GM18517 (cell line): ENCODE results near the gene KCTD2.
"Not testable (repeated sequence)": the region's sequence is repeated elsewhere in the genome, so short reads cannot be mapped to it uniquely, and the experiment has no call there.

Experiments
- ATAC-seq: cut with Tn5 transposase; IDR thresholded peaks from one replicate; pipeline ENCODE4 v1.9.1; 2021; ENCODE audit warnings: mild to moderate bottlenecking, moderate library complexity; ENCODE audit not compliant: unreplicated experiment

Gene KCTD2, protein sequence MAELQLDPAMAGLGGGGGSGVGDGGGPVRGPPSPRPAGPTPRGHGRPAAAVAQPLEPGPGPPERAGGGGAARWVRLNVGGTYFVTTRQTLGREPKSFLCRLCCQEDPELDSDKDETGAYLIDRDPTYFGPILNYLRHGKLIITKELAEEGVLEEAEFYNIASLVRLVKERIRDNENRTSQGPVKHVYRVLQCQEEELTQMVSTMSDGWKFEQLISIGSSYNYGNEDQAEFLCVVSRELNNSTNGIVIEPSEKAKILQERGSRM

DNA sequence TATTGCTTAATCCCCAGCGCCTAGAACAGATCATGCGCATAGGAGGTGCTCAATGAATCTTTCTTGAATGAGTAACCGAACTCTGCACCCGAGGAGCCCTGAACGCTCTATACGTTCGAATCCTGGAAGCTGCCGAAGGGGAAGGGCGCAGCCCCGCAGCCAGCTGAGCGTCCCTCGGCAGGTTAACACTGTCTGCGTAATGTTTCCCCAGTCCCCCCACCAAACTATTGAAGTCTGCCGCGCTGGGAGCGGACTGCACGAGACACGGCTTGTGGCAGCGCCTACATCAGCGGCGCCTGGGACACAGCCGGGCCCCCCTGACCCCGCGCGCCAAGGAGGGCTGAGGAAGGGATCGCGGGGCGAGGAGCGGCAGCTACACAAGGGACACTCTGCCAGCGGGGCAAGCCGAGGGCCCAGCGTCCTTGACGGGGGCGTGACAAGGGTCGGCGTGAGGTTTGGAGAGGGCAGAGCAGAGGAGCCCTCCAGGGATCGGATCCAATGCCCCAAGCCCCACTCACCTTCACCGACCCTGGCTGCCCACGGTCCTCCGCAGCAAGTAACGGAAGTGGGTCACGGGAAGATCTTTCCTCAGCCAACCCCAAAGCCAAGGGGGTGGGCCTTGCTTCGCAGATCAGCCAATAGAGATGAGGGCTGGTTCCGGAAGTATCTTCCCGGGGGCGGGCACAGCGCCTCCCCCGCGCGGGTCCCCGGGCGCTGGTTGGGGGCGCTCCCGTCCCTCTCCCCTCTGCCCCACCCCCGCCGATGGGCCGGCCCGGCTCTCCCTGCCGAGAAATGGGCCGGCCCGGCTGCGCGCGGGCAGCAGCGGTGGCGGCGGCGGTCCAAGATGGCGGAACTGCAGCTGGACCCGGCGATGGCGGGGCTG is at the start of gene KCTD2, which contains the start of gene ATP5PD:
TSS of gene KCTD2 (plus strand) at position 819 of the 883 bp plus-strand sequence. CDS start at position 845, 26 bp downstream.
TSS of gene ATP5PD (minus strand) at position 563 of the 883 bp plus-strand sequence. CDS start 4,319 bp downstream, outside the sequence.
- ATAC-seq, result peak; percentile 98

DNA sequence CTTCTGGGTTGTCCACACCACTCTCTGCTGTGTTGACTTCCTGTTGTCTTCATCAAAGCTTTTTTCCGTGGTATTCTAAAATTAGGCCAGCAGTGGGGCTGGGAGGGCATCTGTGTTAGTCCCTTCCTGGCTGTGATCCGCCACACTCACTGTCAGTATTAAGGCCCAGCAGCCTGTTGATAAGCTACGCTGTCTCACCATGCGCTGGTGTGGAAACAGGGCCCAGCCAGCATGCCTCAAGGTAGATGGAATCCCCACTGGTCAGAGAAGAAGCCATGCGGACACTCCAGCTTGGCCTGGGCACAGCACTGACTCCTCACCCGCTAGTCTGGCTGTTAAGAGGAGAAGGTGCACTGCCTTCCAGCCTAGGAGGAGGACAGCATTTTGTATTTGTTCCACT is 48.2 kb upstream of the KCTD2 start:
- ATAC-seq, result no peak

DNA sequence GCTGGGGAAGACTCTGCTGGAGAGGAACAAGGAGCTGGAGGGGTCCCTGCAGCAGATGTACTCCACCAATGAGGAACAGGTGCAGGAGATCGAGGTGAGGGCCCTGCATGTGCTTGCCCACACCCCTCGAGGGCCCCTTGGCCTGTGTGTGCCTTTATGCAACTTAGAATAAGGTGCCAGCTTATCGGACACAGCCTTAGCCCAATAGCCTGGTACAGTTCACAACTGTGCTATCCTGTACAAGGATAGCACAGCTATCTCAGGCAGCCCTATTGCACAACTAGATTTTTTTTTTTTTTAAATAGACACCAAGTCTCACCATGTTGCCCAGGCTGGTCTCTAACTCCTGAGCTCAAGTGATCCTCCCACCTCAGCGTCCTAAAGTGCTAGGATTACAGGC is 47.5 kb upstream of the KCTD2 start:
- no peak for ATAC-seq

DNA sequence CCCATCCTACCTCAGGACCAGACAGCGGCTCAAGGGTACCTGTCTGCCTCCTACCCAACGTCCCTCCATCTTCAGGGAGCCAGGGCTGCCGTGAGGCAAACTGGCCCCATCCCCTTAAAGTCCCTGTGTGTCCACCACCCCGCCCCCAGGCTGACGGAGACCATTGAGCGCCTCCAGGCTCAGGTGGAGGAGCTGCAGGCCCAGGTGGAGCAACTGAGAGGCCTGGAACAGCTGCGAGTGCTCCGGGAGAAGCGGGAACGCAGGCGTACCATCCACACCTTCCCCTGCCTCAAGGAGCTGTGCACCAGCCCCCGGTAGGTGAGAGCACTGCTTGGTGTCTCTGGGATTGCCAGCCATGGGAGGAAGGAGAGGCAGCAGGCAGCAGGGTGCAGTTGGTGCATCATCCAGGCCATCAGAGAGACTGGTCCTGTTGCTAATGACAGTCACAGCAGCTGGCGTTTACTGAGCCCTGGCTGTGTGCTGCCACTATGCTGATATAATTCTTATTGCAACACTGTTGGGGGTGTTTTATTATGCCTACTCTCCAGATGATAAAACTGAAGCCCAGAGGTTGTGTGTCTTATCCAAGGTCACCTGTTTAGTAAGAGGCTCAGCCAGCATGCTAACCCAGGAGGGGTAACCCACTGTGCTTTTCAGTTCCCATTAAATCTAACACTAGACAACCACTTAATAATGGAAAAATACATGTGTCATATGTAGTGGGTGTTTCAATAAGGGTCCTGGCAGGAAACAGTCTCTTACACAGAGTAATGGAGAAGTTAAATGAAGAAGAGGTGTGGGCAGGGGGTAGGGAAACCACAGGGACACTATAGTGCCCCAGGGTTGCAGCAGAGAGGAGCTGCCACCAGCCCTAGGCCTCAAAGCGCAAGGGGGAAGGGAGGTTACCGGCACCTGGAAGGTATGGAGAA is 44.8 kb upstream of the KCTD2 start:
- ATAC-seq, result no peak

DNA sequence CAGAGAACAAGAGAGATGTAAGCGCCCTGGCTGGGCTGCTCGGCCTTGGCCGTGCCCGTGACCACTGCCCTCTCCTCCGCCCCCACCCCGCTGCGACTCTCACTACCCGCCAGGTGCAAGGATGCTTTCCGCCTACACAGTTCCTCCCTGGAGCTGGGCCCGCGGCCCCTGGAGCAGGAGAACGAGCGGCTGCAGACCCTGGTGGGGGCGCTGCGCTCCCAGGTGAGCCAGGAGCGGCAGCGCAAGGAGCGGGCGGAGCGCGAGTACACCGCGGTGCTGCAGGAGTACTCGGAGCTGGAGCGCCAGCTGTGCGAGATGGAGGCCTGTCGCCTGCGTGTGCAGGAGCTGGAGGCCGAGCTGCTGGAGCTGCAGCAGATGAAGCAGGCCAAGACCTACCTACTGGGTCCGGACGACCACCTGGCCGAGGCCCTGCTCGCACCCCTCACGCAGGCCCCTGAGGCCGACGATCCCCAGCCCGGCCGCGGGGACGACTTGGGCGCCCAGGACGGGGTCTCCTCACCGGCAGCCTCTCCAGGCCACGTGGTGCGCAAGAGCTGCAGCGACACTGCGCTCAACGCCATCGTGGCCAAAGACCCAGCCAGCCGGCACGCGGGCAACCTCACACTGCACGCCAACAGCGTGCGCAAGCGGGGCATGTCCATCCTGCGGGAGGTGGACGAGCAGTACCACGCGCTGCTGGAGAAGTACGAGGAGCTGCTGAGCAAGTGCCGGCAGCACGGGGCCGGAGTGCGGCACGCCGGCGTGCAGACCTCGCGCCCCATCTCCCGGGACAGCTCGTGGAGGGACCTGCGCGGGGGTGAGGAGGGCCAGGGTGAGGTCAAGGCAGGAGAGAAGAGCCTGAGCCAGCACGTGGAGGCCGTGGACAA is 43.7 kb upstream of the KCTD2 start:
- no peak for ATAC-seq

DNA sequence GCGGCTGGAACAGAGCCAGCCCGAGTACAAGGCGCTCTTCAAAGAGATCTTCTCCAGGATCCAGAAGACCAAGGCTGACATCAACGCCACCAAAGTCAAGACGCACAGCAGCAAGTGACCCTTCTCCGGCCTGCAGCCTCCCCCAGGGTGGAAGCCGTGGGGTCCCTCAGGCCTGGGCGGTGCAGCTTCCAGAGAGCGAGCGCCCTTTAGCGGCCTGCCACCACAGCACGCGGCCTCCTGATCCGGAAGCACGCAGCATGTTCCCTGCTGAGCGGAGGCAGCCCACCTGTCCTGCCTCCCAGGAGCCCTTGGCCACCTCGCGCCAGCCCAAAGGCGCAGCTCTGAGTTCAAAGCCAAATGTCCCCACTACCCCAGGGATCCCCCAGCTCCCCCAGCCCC is 43.1 kb upstream of the KCTD2 start:
- no peak for ATAC-seq

DNA sequence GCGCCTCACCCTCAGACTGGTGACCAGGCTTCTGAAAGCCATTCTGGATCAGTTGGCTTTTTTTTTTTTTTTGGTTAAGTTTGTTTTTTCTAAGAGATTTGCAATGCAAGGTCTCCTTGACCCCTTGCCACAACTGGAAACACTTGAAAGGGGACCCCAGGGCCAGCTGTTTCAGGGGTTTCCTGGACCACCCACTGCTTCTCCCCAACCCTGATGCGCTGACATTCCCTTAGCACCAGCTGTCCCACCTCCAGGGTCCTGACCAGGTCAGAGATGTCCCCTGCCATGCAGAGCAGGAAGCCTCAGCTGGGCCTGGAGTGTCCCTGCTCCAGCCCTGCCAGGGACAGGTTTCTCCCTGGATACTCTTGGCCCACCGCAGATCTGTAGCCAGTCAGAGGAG is 42.7 kb upstream of the KCTD2 start:
- ATAC-seq, result no peak

DNA sequence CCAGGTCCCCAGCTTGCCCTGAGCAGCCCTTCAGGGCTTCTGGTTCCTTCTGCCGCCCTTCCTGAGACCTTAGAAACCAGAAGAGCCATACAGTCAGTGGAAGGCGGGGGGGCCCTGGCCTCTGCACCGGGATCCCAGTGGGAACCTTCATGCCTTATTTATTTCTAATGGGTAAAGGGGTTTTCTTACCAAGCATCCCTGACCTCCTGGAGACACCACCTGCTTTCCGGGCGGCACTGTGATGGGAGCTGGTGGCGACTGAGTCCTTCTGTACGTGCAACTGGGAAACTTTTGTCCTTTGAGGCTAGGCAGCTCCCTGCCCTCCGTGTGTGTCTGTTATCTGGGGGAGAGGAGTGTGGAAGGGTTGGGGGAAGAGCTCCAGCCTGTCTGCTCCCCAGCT is 41.7 kb upstream of the KCTD2 start:
- ATAC-seq, result no peak

DNA sequence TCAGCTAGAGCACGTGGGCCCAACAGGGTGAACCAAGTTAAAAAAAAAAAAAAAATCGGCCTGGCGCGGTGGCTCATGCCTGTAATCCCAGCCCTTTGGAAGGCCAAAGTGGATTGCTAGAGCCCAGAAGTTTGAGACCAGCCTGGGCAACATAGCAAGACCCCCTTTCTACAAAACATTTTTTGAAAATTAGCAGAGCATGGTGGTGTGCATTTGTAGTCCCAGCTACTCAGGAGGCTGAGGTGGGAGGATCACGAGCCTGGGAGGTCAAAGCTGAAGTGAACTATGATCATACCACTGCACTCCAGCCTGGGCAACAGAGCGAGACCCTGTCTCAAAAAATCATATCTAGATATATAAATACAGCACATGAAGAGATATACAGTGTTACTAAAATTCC is 40.9 kb upstream of the KCTD2 start:
- not testable (repeated sequence) for ATAC-seq

DNA sequence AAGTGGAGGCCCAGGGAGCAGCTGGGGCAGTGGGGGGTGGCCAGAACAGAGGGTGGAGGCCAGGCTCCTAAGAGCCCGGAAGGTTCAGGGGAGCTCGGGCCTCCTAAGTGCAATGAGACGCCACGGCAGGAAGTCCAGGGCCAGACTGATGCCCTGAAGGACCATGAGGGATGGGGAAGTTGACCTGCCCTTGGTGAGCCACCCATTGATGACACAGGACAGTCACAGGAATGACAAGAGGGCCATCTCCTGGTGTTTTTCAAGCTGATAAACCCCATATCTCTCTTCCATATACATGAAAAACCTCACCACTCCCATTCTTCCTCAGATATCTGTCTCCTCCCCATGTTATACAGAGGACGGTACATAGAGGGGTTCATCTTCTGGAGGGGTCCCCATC is 40.4 kb upstream of the KCTD2 start:
- ATAC-seq, result no peak

DNA sequence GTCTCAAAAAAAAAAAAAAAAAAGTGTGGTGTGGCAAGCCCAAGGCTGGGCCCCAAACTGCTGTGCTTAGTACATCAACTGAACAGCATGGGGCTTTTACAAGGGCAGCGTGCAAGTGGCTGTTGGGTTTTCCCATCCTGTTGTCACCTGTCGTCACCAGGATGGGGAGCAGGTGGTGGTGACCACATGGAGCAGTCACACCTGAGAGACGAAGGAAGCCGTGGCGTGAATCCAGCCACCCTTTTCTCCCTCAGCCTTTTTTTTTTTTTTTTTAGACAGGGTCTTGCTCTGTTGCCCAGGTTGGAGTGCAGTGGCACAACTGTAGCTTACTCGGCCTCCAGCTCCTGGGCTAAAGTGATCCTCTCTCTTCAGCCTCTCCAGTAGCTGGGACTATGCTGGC is 38.7 kb upstream of the KCTD2 start:
- ATAC-seq, result no peak

DNA sequence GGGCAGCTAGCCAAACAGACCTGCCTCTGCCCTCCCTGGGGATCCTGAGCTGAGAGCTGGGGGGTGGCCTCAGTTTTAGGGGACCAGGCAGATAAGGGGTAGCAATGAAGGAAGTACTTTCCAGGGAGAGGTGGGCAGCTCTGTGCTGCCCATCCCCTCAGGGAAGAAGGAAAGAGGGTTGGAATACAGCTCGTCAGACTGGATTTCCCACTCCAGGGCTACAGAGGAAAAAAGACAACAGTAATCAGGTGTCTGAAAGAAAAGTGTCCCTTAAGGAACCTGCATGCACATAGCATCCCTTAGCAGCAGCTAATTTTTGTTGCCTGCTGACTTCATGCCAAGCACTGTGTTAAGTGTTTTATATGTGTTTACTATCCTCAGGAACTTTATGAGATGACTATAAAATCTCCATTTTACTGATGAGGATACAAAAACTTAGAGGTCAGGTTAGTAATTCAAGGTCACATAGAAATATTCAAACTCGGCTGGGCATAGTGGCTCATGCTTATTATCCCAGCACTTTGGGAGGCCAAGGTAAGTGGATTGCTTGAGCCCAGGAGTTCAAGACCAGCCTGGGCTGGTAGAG is 37.8 kb upstream of the KCTD2 start:
- ATAC-seq, result no peak

DNA sequence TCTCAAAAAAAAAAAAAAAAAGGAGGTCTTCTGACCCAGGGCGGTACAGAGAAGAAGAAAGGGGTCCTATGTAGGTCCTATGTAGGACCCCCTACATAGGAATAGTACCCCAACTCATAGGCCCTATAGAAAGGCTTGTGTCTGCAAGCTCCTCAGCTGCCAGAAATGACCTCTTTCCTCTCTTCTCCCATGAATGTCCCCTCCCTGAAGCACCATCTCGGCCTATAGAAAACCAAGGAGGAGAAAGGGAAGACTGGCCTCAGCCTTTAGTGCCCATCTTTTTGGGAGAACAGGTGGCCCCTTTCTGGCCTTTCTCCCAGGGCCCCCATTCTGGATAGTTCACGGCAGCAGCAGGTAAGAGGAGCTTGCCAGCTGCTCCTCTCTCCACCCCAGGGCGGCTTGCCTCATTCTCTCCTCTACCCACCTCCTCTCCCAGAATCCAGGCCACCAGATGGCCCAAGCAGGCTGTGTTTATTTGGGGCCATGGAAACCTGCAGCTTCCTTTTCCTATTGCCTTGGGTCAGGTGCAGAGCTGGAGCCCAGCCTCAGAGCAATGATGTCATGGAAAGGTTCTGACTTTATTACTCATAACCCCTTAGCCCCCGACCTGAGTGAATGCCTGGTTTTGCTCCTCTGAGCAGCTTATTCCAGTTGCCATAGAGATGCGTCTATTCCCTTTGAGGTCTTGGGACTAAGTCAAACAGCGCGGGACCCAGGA is 36.2 kb upstream of the KCTD2 start:
- no peak for ATAC-seq

DNA sequence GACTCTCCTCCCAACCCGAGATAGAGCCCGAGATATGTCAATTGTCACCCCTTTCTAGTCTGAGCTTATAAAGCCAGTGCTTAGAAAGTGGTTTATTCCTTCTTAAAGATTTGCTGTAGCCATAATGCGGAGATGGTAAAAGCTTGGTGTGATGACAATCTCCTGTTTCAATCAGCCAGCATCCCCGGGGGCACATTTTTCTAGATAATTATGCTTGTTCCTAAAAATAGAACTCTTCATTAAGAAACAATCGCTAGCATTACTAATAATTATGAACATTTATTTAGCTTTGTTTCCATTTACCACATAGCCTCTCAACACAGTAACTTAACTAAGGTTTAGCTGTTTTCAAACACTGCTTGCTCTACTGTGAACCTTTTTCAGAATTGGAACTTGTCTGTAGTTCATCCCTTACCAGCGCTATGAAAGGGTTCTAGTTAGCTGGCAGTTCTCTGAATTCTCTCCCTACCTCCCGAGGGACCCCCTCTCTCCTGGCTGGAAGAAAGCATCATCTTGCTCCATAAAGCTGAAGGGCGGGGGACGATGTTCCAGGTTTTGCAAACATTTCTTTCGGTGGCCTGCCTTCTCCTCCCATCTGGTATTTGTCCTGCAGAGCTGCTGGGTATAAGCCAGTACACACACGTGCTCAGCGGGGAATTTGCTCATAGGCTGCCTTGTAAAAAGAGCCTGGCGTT is 35.5 kb upstream of the KCTD2 start:
- no peak for ATAC-seq

DNA sequence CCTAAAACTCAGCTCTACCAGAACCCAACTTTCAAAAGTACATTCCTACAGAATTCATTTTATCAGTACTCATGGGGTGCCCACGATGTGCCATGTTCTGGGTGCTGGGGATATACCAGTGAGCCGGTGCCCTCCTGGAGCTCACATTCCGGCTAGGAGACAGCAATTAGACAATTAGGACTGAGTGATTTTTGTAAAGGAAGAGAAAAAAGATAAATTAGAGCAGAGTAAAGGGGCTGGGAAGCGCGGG is 35.0 kb upstream of the KCTD2 start:
- no peak for ATAC-seq

DNA sequence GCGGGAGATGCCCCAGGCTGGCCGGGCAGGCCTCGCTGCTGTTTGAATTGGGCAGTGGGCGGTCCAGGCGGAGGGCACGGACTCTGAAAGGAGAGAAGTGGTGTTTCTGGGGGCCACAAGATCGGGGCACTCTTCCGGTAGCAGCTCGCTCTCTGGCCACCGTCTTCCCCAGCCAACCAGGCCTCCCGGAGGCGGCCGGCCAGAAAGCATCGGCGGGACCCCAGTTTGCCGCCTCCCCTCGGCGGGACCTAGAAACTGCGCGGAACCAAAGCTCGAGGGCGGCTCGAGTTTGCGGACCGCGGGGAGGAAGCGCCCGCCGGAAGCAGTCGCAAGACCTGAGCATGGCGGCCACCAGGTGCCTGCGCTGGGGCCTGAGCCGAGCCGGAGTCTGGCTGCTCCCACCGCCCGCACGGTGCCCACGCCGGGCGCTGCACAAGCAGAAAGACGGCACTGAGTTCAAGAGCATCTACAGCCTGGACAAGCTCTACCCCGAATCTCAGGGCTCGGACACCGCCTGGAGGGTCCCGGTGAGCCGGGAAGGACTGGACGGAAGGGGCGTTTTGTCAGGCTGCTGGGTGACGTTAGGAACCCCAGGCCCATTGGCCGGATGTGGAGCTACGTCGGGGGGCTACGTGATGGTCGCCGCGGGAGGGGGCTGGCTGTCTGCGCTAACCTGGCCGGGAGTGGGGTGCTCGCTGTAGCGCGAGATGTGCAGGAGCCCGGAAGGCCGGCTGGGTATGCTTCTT is 34.5 kb upstream of the KCTD2 start, which contains the start of gene MRPL58:
TSS of gene MRPL58 (plus strand) at position 325 of the 746 bp plus-strand sequence. CDS start at position 342, 17 bp downstream.
- peak; percentile 72 for ATAC-seq

DNA sequence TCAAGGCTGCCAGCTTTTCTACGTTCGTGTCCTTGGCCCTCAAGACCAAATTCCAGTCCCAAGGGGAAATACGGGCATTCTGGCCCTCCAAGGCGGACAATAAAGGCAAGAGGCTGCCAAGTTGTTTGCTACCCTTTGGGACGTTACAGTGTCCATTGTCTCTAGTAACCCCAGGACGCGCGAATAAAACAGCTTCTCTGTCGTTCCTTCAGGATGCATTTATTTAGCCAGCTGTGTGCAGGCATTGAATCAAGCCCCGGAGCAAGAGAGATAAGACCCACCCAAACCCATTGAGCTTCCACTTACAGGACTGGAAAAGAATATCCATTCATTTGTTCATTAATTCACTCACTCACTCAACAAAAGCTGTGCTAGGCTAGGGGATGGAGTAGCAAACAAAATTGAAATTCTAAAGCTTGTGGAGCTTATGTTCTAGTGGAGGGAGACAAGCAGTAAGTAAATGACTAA is 33.9 kb upstream of the KCTD2 start:
- no peak for ATAC-seq

DNA sequence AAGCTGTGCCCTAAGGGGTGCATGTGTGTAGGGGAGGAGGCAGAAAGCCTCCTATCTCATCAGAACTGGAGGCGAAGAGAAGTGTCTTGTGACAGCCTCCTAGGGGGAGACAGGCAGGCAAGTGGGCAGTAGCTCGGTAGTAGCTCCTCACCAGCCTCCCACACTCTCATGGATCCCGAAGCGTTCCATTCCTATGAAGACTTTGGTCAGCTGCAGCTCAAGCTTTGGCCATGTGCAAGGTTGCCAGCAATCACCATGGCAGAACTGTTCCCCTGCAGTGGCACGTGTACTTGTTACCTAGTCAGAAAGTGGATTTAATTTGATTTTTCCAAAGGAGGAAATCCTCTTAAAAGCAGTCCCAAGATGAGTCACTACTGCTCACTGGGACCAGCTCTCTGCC is 27.9 kb upstream of the KCTD2 start:
- ATAC-seq, result no peak
